Measurements from ENCODE around the gene TTC13.

DNA sequence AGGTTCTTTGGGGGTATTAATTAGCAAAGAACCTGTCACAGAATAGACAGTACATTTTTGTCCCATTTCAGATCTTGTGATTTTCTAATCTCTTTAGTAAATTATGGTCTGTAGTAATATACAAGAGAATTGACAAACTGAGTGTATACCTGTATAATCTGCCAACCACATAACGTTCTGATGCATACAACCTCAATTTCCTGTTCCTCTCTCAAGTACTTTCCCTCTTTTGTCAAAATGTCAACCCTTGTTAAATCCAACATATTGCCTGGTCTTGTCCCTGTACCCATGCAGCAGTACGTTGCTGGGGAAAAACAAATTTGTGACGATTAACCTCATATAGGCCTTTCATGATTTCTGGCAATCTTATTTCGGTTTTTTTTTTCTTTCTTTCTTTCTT, 1.3 kb upstream of the TTC13 start:
- TF ChIP-seq, protein P1, sequence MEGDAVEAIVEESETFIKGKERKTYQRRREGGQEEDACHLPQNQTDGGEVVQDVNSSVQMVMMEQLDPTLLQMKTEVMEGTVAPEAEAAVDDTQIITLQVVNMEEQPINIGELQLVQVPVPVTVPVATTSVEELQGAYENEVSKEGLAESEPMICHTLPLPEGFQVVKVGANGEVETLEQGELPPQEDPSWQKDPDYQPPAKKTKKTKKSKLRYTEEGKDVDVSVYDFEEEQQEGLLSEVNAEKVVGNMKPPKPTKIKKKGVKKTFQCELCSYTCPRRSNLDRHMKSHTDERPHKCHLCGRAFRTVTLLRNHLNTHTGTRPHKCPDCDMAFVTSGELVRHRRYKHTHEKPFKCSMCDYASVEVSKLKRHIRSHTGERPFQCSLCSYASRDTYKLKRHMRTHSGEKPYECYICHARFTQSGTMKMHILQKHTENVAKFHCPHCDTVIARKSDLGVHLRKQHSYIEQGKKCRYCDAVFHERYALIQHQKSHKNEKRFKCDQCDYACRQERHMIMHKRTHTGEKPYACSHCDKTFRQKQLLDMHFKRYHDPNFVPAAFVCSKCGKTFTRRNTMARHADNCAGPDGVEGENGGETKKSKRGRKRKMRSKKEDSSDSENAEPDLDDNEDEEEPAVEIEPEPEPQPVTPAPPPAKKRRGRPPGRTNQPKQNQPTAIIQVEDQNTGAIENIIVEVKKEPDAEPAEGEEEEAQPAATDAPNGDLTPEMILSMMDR (IDR thresholded peaks at IDR 0.05) = no peak
- no peak for TF ChIP-seq POLR2A (IDR thresholded peaks at IDR 0.05)

All from testis (tissue), 2 donors.